ENCODE results near the gene ECE2.
"Not testable (repeated sequence)": the region's sequence is repeated elsewhere in the genome, so short reads cannot be mapped to it uniquely, and the experiment has no call there.

ECE2 gene

DNA sequence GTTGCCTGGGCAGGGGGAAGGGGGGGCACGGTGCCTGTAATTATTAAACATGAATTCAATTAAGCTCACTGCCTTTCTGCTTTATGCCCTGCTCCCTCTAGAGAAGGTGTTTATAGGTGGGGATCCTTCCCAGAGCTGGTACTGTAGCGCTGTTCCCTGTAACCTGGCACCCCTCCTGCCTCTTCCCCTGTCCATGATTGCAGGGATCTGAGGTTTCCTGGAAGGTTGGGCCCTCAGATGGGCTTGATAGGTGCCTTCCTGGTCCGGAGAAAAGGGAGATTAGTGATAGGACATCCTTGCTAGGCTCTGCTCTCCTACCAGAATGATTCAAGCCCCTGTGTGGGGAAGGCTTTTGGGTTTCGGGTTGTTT lies 59.5 kb downstream of the ECE2 start:
- TF ChIP-seq, protein P1, sequence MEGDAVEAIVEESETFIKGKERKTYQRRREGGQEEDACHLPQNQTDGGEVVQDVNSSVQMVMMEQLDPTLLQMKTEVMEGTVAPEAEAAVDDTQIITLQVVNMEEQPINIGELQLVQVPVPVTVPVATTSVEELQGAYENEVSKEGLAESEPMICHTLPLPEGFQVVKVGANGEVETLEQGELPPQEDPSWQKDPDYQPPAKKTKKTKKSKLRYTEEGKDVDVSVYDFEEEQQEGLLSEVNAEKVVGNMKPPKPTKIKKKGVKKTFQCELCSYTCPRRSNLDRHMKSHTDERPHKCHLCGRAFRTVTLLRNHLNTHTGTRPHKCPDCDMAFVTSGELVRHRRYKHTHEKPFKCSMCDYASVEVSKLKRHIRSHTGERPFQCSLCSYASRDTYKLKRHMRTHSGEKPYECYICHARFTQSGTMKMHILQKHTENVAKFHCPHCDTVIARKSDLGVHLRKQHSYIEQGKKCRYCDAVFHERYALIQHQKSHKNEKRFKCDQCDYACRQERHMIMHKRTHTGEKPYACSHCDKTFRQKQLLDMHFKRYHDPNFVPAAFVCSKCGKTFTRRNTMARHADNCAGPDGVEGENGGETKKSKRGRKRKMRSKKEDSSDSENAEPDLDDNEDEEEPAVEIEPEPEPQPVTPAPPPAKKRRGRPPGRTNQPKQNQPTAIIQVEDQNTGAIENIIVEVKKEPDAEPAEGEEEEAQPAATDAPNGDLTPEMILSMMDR (IDR thresholded peaks at IDR 0.05; ENCODE audit: extremely low read depth, missing control alignments): no peak
- DNase-seq (ENCODE audit: low spot score): no peak

- peak; percentile 94 for DNase-seq (ENCODE audit: low spot score)
Measured at GRCh38 chr3:184335661-184336546, 60.1 kb downstream of the ECE2 start.

DNA sequence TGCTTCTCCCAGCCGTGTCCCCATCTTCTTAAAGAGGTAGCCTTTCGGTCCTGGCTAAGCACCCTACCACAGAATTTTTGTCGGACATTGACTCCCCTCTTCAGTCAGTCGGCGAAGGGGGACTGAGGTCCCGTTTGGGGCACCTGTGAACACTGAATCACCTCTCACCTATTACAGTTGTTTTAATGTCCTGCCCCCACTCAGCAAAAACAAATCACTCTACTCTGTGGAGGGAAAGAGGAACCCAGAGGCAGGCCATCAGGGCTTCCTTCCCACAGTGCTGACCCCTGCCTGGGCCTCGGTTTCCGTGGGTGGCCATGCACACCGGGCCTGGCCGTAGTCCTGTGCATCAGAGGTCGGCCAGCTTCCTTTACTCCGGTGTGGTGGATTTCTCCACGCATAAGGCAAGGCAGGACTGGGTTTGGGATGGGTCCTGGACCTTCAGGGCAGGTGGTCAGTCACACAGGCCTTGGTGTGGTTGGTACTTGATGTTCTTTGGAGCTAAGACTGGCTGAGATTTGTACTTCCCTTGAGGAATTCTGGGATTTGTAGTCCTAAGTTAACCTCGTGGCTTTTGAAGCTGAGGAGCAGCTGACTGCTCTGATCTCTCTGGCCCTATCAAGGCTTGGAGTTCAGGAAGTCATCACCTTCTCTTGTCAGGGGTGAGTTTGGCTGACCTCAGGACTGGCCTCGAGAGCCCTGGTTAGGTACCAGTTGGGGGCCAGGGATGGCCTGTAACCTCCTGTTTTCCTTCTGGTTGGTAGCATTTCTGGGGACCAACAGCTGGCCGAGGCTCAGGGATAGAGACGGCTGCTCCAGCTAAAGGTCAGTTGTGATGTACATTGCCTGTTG lies 61.0 kb downstream of the ECE2 start:
- TF ChIP-seq, protein P1 (IDR thresholded peaks at IDR 0.05; ENCODE audit: extremely low read depth, missing control alignments): no peak
- peak; percentile 73 for DNase-seq (ENCODE audit: low spot score)

More at GRCh38 chr3:184335661-184336546, 60.1 kb downstream of the ECE2 start:
- TF ChIP-seq, protein P1 (IDR thresholded peaks at IDR 0.05; ENCODE audit: extremely low read depth, missing control alignments): no peak

DNA sequence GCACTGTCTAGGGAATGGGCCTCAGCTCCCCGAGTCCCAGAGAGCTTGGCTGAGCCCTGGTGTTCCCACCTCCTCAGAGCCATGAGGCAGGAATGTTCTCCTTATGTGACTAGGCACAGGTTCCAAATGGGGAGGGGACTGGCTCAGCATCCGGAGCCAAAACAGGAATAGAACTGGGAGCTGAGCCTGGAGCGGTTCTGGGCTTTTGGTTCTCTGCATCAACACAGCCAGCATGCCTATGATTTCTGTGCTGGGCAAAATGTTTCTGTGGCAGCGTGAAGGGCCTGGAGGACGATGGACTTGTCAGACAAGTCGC lies 61.5 kb downstream of the ECE2 start, which contains the start of gene FAM131A:
TSS of gene FAM131A (plus strand) at position 202 of the 316 bp plus-strand sequence. CDS start at position 233, 31 bp downstream.
- DNase-seq (ENCODE audit: low spot score): no peak
- TF ChIP-seq, protein P1 (IDR thresholded peaks at IDR 0.05; ENCODE audit: extremely low read depth, missing control alignments): no peak

GRCh38 chr3:184337981-184338380 lies 62.2 kb downstream of the ECE2 start:
- TF ChIP-seq, protein P1 (IDR thresholded peaks at IDR 0.05; ENCODE audit: extremely low read depth, missing control alignments): no peak
- no peak for DNase-seq (ENCODE audit: low spot score)

DNA sequence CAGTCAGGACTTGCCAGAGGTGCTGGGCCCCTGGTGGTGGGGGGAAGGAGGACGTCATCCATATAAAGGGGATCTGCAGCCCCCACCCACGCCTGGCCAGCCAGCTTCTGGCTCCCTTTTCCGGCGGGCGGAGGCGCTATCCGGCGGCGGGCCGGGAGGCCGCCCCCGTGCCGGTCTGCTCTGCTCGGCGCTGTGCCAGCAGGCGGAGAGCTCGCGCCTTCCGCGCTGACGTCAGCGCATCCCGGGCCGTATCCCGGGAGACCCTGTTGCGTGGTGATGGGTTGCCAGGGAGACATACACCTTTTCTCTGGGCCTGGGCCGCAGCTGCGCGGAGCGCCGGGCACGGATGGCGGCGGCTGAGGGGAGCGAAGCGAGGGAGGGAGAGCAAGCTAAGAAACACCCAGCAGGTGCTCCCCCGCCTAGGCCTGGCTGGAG lies 62.7 kb downstream of the ECE2 start:
- peak; percentile 49 for DNase-seq (ENCODE audit: low spot score)
- TF ChIP-seq, protein P1 (IDR thresholded peaks at IDR 0.05; ENCODE audit: extremely low read depth, missing control alignments): no peak

GRCh38 chr3:184339001-184339400 lies 63.2 kb downstream of the ECE2 start:
- TF ChIP-seq, protein P1 (IDR thresholded peaks at IDR 0.05; ENCODE audit: extremely low read depth, missing control alignments): no peak
- DNase-seq (ENCODE audit: low spot score): no peak

GRCh38 chr3:184339451-184340135 lies 63.8 kb downstream of the ECE2 start:
- not testable (repeated sequence) for DNase-seq (ENCODE audit: low spot score)

Measured in GM20000 (cell line).